Adrenal gland (tissue), 5 donors: Measurements from ENCODE around the gene DYRK1A.

Source experiments
- CTCF ChIP-seq, 6 experiments: fragments of 450-650 bp in 4 of 6; fragments of 200-600 bp in 2 of 6; sonication (generic) in 1 of 6; IDR thresholded peaks; 1 replicate in 5 of 6; 2 replicates in 1 of 6; pipeline versions ENCODE4 v1.5.1 to v1.8.0; 2016 to 2021; ENCODE audit warnings: antibody characterized with exemption in 6 of 6, mild to moderate bottlenecking in 2 of 6, moderate library complexity in 1 of 6
- POLR2A ChIP-seq, 2 donors: fragments of 450-650 bp; IDR thresholded peaks; one replicate each; pipeline ENCODE4 v1.6.1; 2017; ENCODE audit warnings: antibody characterized with exemption in 2 of 2, mild to moderate bottlenecking in 2 of 2, moderate library complexity in 1 of 2
- donor health status: DM: no; HTN: no; CAD: no.

DNA sequence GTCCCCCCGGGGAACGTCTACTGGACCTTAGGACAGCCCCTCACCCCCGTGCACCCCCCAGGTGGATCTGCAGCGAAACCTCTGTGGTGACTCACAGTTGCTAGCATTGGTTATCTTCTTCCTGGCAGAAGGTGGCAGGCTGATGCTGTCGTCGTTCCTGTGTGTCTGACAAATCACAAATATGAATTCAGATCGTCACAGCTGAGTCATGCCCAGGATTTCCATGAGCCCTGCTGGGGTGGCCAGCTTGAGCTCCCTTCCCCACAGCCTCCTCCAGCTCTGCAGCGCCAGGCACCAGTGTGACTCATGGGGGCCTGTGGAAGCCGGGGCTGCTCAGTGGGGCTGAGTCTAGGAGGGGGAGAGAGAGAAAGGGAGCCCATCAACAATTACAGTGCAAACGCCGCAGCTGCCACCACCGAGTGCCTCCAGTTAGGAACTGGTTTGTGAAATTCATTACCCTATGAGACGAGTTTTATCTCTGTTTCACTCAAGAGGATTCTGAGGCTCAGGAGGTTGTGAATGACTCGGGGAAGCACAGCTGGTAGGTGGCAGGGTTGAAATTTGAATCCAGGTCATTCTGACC, 197.9 kb downstream of the DYRK1A start:
- TF ChIP-seq CTCF (IDR thresholded peaks at IDR 0.05) (no peak), POLR2A (IDR thresholded peaks at IDR 0.05) (peak in 1 of 2 donors; percentile 39)
